ENCODE data around the gene AQP12B.
A peak's percentile ranks its signal among the peaks of the same experiment; 100 is the strongest.
"Not testable (repeated sequence)": the region's sequence is repeated elsewhere in the genome, so short reads cannot be mapped to it uniquely, and the experiment has no call there.

Gene AQP12B

GRCh38 chr2:240682431-240683224 is at the start of gene AQP12B:
TSS of gene AQP12B (minus strand) at chr2:240682885. CDS start at chr2:240682837, 48 bp downstream.
- CTCF ChIA-PET, POLR2A ChIA-PET: not testable (repeated sequence)

GRCh38 chr2:240732184-240732583 is 49.5 kb upstream of the AQP12B start:
- Histone ChIP-seq H3K9me3 (ENCODE audit: control insufficient read depth, insufficient read depth, low read depth, low read length) (no peaks in the 10 kb centered on the region), H3K36me3 (ENCODE audit: control insufficient read depth in 2 of 2, insufficient read depth in 1 of 2, low read length in 2 of 2) (peaks cover 0 to 18% of the 10 kb centered on the region in 2 experiments; a peak in 2 of 3 replicates), H3K27ac (ENCODE audit: extremely low read depth, low read depth, low read length) (no peak overlapping the region), H3K4me3 (ENCODE audit: low read depth, low read length) (no peak overlapping the region), H3K4me1 (ENCODE audit: control insufficient read depth, insufficient read depth, low read length) (no peaks in the 10 kb centered on the region)
- ChIA-PET POLR2A (no interaction called here), CTCF (no interaction called here)
- TF ChIP-seq ZNF157 (tag by site-specific recombination; IDR thresholded peaks at IDR 0.05): no peak
- peak; percentile 80 for TF ChIP-seq ZNF366 (tag by site-specific recombination; conservative IDR thresholded peaks at IDR 0.05)
- peak; percentile 19; the same call in 1 of the 2 replicates for TF ChIP-seq ZNF398 (tag by site-specific recombination; IDR thresholded peaks at IDR 0.05)
- TF ChIP-seq ZNF26 (tag by site-specific recombination; IDR thresholded peaks at IDR 0.05): no peak
- TF ChIP-seq WT1 (tag by site-specific recombination; IDR thresholded peaks at IDR 0.05): peak; percentile 78
- no peak for TF ChIP-seq PRDM1 (tag by site-specific recombination; IDR thresholded peaks at IDR 0.05)

More at GRCh38 chr2:240682431-240683224, at the start of gene AQP12B:
- H3K9me3 ChIP-seq (ENCODE audit: control insufficient read depth, insufficient read depth, low read depth, low read length); H3K4me1 ChIP-seq (ENCODE audit: control insufficient read depth, insufficient read depth, low read length); H3K36me3 ChIP-seq (ENCODE audit: control insufficient read depth in 2 of 2, insufficient read depth in 1 of 2, low read length in 2 of 2); H3K4me3 ChIP-seq (ENCODE audit: low read depth, low read length); H3K27ac ChIP-seq (ENCODE audit: extremely low read depth, low read depth, low read length): not testable (repeated sequence)

- no peaks in the 10 kb centered on the region for H3K4me1 ChIP-seq (ENCODE audit: control insufficient read depth, insufficient read depth, low read length)
- no peak for TF ChIP-seq PRDM1 (tag by site-specific recombination; IDR thresholded peaks at IDR 0.05)
- TF ChIP-seq ZBTB1 (tag by site-specific recombination; IDR thresholded peaks at IDR 0.05): no peak
- TF ChIP-seq ZBTB17 (tag by site-specific recombination; IDR thresholded peaks at IDR 0.05): no peak
- TF ChIP-seq HOXC10 (CRISPR knock-in tag; IDR thresholded peaks at IDR 0.05): no peak
- no peak for TF ChIP-seq ZNF530 (tag by site-specific recombination; IDR thresholded peaks at IDR 0.05; ENCODE audit: low read depth)
- no peak for TF ChIP-seq ZFP3 (tag by site-specific recombination; IDR thresholded peaks at IDR 0.05; ENCODE audit: low read depth)
- no peak for TF ChIP-seq ZNF660 (tag by site-specific recombination; IDR thresholded peaks at IDR 0.05)
- TF ChIP-seq ZBTB7A (tag by site-specific recombination; IDR thresholded peaks at IDR 0.05; ENCODE audit: low read depth): no peak
- no peak for TF ChIP-seq SETDB1 (IDR thresholded peaks at IDR 0.05; ENCODE audit: insufficient read length, low read length)
- TF ChIP-seq ZNF529 (tag by site-specific recombination; IDR thresholded peaks at IDR 0.05; ENCODE audit: insufficient replicate concordance): no peak
- no peak for TF ChIP-seq ZNF510 (tag by site-specific recombination; IDR thresholded peaks at IDR 0.05; ENCODE audit: insufficient replicate concordance)
- TF ChIP-seq ZNF133 (tag by site-specific recombination; IDR thresholded peaks at IDR 0.05): no peak
- no peak for TF ChIP-seq ZNF792 (tag by site-specific recombination; IDR thresholded peaks at IDR 0.05)
- no peak for TF ChIP-seq ZNF169 (tag by site-specific recombination; IDR thresholded peaks at IDR 0.05)
- TF ChIP-seq ZNF221 (tag by site-specific recombination; IDR thresholded peaks at IDR 0.05; ENCODE audit: borderline replicate concordance): no peak
- TF ChIP-seq ZNF610 (tag by site-specific recombination; IDR thresholded peaks at IDR 0.05; ENCODE audit: borderline replicate concordance): no peak
- TF ChIP-seq ZBTB8A (tag by site-specific recombination; IDR thresholded peaks at IDR 0.05): no peak
- TF ChIP-seq ZBTB26 (tag by site-specific recombination; optimal IDR thresholded peaks at IDR 0.05): no peak
- no peak for TF ChIP-seq ZNF138 (tag by site-specific recombination; IDR thresholded peaks at IDR 0.05; ENCODE audit: borderline replicate concordance)
- H3K27ac ChIP-seq (ENCODE audit: extremely low read depth, low read depth, low read length): no peak overlapping the region
- H3K9me3 ChIP-seq (ENCODE audit: control insufficient read depth, insufficient read depth, low read depth, low read length): no peaks in the 10 kb centered on the region
- no peak overlapping the region for H3K4me3 ChIP-seq (ENCODE audit: low read depth, low read length)
- peaks cover 0 to 14% of the 10 kb centered on the region in 2 experiments; a peak in 2 of 3 replicates for H3K36me3 ChIP-seq (ENCODE audit: control insufficient read depth in 2 of 2, insufficient read depth in 1 of 2, low read length in 2 of 2)
- ChIA-PET CTCF (interaction anchor here (1.1 kb wide), 1 partner anchor 109 kb away, joined by 3 read pairs; no protein-coding TSS in a partner anchor), POLR2A (no interaction called here)
These were observed 48.5 kb upstream of the AQP12B start for GRCh38 chr2:240731178-240731545.

Data from HEK293 (cell line).